Ovary (tissue), 9 donors: Measurements from ENCODE around the gene TMPRSS7. TPM values are rescaled to one million over a fixed set of nuclear protein-coding genes. Genes with fewer than 3 reads are reported as not detected.

ENCODE experiments used
- DNase-seq, 5 donors: peaks; one replicate each; pipeline ENCODE4 v3.0.0-alpha.2; 2019 to 2020
- H3K27ac ChIP-seq, 2 donors: fragments of 200-600 bp; one replicate each; pipeline versions ENCODE4 v1.5.1 to v1.8.0; 2019 to 2022
- H3K27me3 ChIP-seq: fragments of 200-600 bp; one replicate; pipeline ENCODE4 v1.8.0; 2022
- H3K36me3 ChIP-seq: fragments of 200-600 bp; sonication (generic); one replicate; pipeline ENCODE4 v1.5.1; 2019
- H3K4me1 ChIP-seq: one replicate; pipeline ENCODE4 v1.8.1; 2013; ENCODE audit warnings: mild to moderate bottlenecking, moderate library complexity; ENCODE audit not compliant: insufficient read depth
- H3K4me3 ChIP-seq: fragments of 200-600 bp; sonication (generic); one replicate; pipeline ENCODE4 v1.5.1; 2017
- H3K9me3 ChIP-seq, 2 donors: fragments of 200-600 bp in 1 of 2; sonication (generic) in 1 of 2; one replicate each; pipeline versions ENCODE4 v1.5.1 to v1.8.1; 2013 to 2019; ENCODE audit warnings: mild to moderate bottlenecking in 1 of 2, moderate library complexity in 1 of 2
- CTCF ChIP-seq, 3 donors: fragments of 450-650 bp in 2 of 3; fragments of 200-600 bp in 1 of 3; IDR thresholded peaks; one replicate each; pipeline versions ENCODE4 v1.5.1 to v1.8.0; 2016 to 2022; ENCODE audit warnings: antibody characterized with exemption in 3 of 3, mild to moderate bottlenecking in 1 of 3
- EP300 ChIP-seq: sonication (generic); formaldehyde crosslinking; IDR thresholded peaks from one replicate; pipeline ENCODE4 v1.6.1; 2017; ENCODE audit warnings: antibody characterized with exemption
- POLR2A ChIP-seq: fragments of 450-650 bp; IDR thresholded peaks from one replicate; pipeline ENCODE4 v1.6.1; 2017; ENCODE audit warnings: antibody characterized with exemption, mild to moderate bottlenecking, moderate library complexity
- WGBS, 3 donors: extraction: QIAGEN DNeasy Blood & Tissue Kit in 1 of 3; methylation state at CpG; one replicate each; pipeline versions ENCODE4 v1.1.5 to v1.1.7; 2013 to 2017; 5-methylcytosine and 5-hydroxymethylcytosine counted together
- intact Hi-C, 4 donors: fragments of 100-400 bp; cut with DNase I; formaldehyde crosslinking; loops; one replicate each; pipeline versions ENCODE4 v1.11.0 to v1.15.1; 2022 to 2023
- polyA plus RNA-seq, 2 donors: library from polyadenylated mRNA; stranded (reverse); fragments of 200-250 nt in 1 of 2; fragments of 350-450 nt in 1 of 2; fragmentation: Illumina TruSeq in 1 of 2; extraction: RNeasy Lipid Tissue Mini Kit (QIAGEN cat#74804) in 1 of 2; gene quantifications; one replicate each; pipeline ENCODE4 v1.2.3, GENCODE V29; 2013 to 2014
- total RNA-seq, 7 donors: library from RNA; depleted of rRNA in 2 of 7; stranded (reverse); fragments of >200 nt in 2 of 7; fragmentation: NEBNext Ultra II Directional in 3 of 7; extraction: Animal tissue kit (Norgen Biotek cat#: 25700) in 3 of 7; gene quantifications; one replicate each; pipeline versions ENCODE4 v1.1.0 to v1.2.4, GENCODE V29; 2016 to 2023
- donor health status: DM: no; HTN: no; CAD: no; lungs with moderate emphysema.
- donor health status: DM: no; HTN: no; CAD: no.
- donor health status: Bipolar disorder and iron deficiency.
- donor health status: DM: yes; HTN: yes; CAD: no.
- donor health status: DM: no; HTN: no; CAD: no.
- donor health status: DM: yes; HTN: yes; CAD: no.

TMPRSS7 gene
- total and polyA plus RNA-seq, 9 donors: 0.34 TPM; not detected in 8

DNA sequence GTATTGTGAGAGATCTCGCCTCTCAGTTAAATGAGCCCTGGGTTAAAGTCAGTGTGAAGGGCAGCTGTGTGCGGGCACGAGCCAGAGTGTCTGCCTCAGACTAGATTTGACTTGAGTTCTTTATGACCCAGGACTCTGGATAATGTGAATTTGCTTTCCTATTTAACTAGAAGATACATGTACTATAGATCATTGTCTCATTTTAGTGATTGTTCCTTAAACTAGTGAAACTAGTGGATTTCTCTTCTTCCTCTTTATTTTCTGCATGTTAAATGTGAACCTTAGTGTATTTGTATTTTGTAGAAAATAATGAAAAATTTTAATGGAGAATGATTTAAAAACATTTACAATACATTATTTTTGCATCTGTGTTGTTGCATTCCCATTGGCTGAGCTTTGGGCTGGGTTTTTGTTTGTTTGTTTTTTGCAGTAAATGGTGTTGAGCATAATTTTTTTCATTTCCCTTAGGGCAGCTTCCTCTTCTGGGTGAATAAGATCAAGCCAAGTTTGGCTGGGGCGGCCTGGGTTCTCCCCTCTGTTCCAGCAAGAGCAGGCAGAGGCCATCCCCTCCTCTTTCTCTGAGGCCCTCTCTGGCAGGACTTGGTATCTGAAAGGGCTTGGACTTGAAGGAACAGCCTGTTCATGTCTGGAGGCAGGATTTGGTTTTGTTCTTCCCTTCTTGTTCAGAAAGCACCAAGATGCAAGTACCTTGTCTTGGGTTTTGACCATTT is 83.5 kb downstream of the TMPRSS7 start:
- TF ChIP-seq CTCF (IDR thresholded peaks at IDR 0.05): no peak
- no peak for TF ChIP-seq POLR2A
- TF ChIP-seq EP300: no peak
- no peak for DNase-seq
- Histone ChIP-seq H3K4me1 (no peaks in the 10 kb centered on the region), H3K4me3 (no peak overlapping the region), H3K27ac (no peak overlapping the region), H3K9me3 (no peaks in the 10 kb centered on the region), H3K27me3 (no peaks in the 10 kb centered on the region), H3K36me3 (no peaks in the 10 kb centered on the region)
- intact Hi-C loops: no loop called here
- 94 to 95% (median 94%) methylated on average over 4 of the region's 4 CpGs for WGBS, 3 donors

GRCh38 chr3:112119962-112120836 is 85.7 kb downstream of the TMPRSS7 start:
- DNase-seq: no peak
- Histone ChIP-seq H3K9me3 (no peaks in the 10 kb centered on the region), H3K36me3 (no peaks in the 10 kb centered on the region), H3K27ac (no peak overlapping the region), H3K27me3 (no peaks in the 10 kb centered on the region), H3K4me3 (no peak overlapping the region), H3K4me1 (no peaks in the 10 kb centered on the region)
- intact Hi-C loops: no loop called here
- TF ChIP-seq EP300: no peak
- no peak for TF ChIP-seq POLR2A
- no peak for TF ChIP-seq CTCF (IDR thresholded peaks at IDR 0.05)
- 73 to 81% (median 80%) methylated on average over 9 of the region's 9 CpGs for WGBS, 3 donors

GRCh38 chr3:112121577-112122547 is 87.3 kb downstream of the TMPRSS7 start:
- intact Hi-C loops: no loop called here
- DNase-seq: no peak
- 93 to 96% (median 95%) methylated on average over 2 of the region's 2 CpGs for WGBS, 3 donors

More at GRCh38 chr3:112121577-112122547, 87.3 kb downstream of the TMPRSS7 start:
- TF ChIP-seq EP300: no peak
- no peak for TF ChIP-seq CTCF (IDR thresholded peaks at IDR 0.05)
- no peak for TF ChIP-seq POLR2A
- H3K27me3 ChIP-seq: no peaks in the 10 kb centered on the region
- H3K9me3 ChIP-seq: no peaks in the 10 kb centered on the region
- H3K4me3 ChIP-seq: no peak overlapping the region
- H3K36me3 ChIP-seq: no peaks in the 10 kb centered on the region
- H3K4me1 ChIP-seq: no peaks in the 10 kb centered on the region
- no peak overlapping the region for H3K27ac ChIP-seq
